K562 (cell line): ENCODE measurements around the gene ADAM33. TPM values are rescaled to one million over a fixed set of nuclear protein-coding genes. Genes with fewer than 3 reads are reported as not detected.

ENCODE experiments used
- ATAC-seq: fragments of 200-7000 bp; cut with Tn5 transposase; 3 replicates; pipeline ENCODE4 v1.9.1; 2020; ENCODE audit warnings: moderate library complexity
- BruUV-seq: library from RNA; stranded (reverse); fragments of 400-500 nt; replicated peaks from 2 replicates; lab custom pipeline; 2021; lab: Mats Ljungman, UMichigan
- CTCF ChIA-PET: fragments of 300-600 bp; formaldehyde crosslinking; extraction: SDS; loops from one replicate; lab custom pipeline; 2021; ENCODE audit warnings: low intra/inter-chr PET ratio; lab: Yijun Ruan, JAX
- POLR2A ChIA-PET: fragments of 300-600, 350-650 bp; sonication (Branson Sonifier 250); formaldehyde crosslinking; extraction: SDS; loops from one replicate; lab custom pipeline; 2021; ENCODE audit warnings: antibody characterized with exemption, inconsistent platforms; lab: Yijun Ruan, JAX
- DNase-seq, 4 experiments: peaks; one replicate each; pipeline versions ENCODE4 v3.0.0 to v3.0.0-alpha.2; 2011 to 2018; ENCODE audit warnings: low spot score in 3 of 4, mixed read lengths in 3 of 4; ENCODE audit errors: extremely low read depth in 1 of 4
- FAIRE-seq: peaks from 2 replicates; lab custom pipeline; 2011; peaks lifted over from hg19 to GRCh38; lab: Jason Lieb, UNC
- H2AFZ ChIP-seq: 2 replicates; pipeline ENCODE4 v1.6.0; 2011; ENCODE audit warnings: low read depth, low read length, control low read depth, inconsistent platforms
- H3K27ac ChIP-seq: fragments of 200-600 bp; 3 replicates; pipeline ENCODE4 v1.8.0; 2011; ENCODE audit warnings: low read depth, mild to moderate bottlenecking, control low read depth, inconsistent platforms, low read length, moderate library complexity, mixed read lengths; ENCODE audit errors: extremely low read depth
- H3K27me3 ChIP-seq, 2 experiments: fragments of 300-600 bp in 1 of 2; 2 replicates in 1 of 2; 3 replicates in 1 of 2; pipeline versions ENCODE4 v1.6.0 to v1.8.0; 2011; ENCODE audit warnings: inconsistent platforms in 2 of 2, low read length in 2 of 2, mild to moderate bottlenecking in 1 of 2, mixed read lengths in 1 of 2, moderate library complexity in 1 of 2; ENCODE audit not compliant: control insufficient read depth in 2 of 2, insufficient read depth in 2 of 2
- H3K36me3 ChIP-seq: fragments of 300-600 bp; 3 replicates; pipeline ENCODE4 v1.8.0; 2011; ENCODE audit warnings: mild to moderate bottlenecking, low read length, inconsistent platforms; ENCODE audit not compliant: control insufficient read depth, insufficient read depth
- H3K4me1 ChIP-seq, 2 experiments: fragments of 200-600 bp in 1 of 2; replicated peaks in 1 of 2; 2 replicates in 1 of 2; 3 replicates in 1 of 2; pipeline versions ENCODE4 v1.5.1 to v1.8.0; 2011; ENCODE audit warnings: inconsistent platforms in 2 of 2, low read length in 2 of 2, mild to moderate bottlenecking in 1 of 2, mixed read lengths in 1 of 2, moderate library complexity in 1 of 2; ENCODE audit not compliant: control insufficient read depth in 2 of 2, insufficient read depth in 2 of 2
- H3K4me2 ChIP-seq: 2 replicates; pipeline ENCODE4 v1.6.1; 2011; ENCODE audit warnings: low read length, control low read depth, inconsistent platforms, mixed read lengths; ENCODE audit not compliant: insufficient read depth
- H3K4me3 ChIP-seq: fragments of 200-600 bp; sonication (generic), shearing (Covaris generic); 2 replicates; pipeline ENCODE4 v1.5.1; 2016; ENCODE audit warnings: control low read depth, inconsistent platforms
- H3K79me2 ChIP-seq: fragments of 200-600 bp; 3 replicates; pipeline ENCODE4 v1.8.0; 2011; ENCODE audit warnings: low read length, inconsistent platforms; ENCODE audit not compliant: control insufficient read depth, insufficient read depth
- H3K9ac ChIP-seq, 2 experiments: 2 replicates each; pipeline versions ENCODE4 v1.6.0 to v1.6.1; 2011; ENCODE audit warnings: low read depth in 2 of 2, low read length in 2 of 2, control low read depth in 1 of 2, inconsistent platforms in 1 of 2, mild to moderate bottlenecking in 1 of 2, mixed read lengths in 1 of 2; ENCODE audit not compliant: insufficient read depth in 1 of 2
- H3K9me1 ChIP-seq: one replicate; pipeline ENCODE4 v1.6.0; 2011; ENCODE audit warnings: inconsistent platforms, mild to moderate bottlenecking, low read length, moderate library complexity; ENCODE audit not compliant: control insufficient read depth, insufficient read depth
- H3K9me3 ChIP-seq: replicated peaks from 2 replicates; pipeline ENCODE4 v1.5.1; 2011; ENCODE audit warnings: low read depth, low read length, inconsistent platforms; ENCODE audit not compliant: control insufficient read depth, insufficient read depth
- H4K20me1 ChIP-seq: replicated peaks from 2 replicates; pipeline ENCODE4 v1.6.1; 2011; ENCODE audit warnings: low read length, inconsistent platforms, mixed read lengths; ENCODE audit not compliant: control insufficient read depth, insufficient read depth
- E2F8 ChIP-seq: fragments of 450-650 bp; IDR thresholded peaks from 2 replicates; pipeline ENCODE4 v1.7.1; 2018; ENCODE audit warnings: mild to moderate bottlenecking, low read depth; ENCODE audit not compliant: partially characterized antibody
- HNRNPUL1 ChIP-seq: fragments of 200-400 bp; formaldehyde crosslinking; IDR thresholded peaks from 2 replicates; pipeline ENCODE4 v1.6.1; 2017; ENCODE audit warnings: low read length
- NFIC ChIP-seq: fragments of 450-650 bp; IDR thresholded peaks from 2 replicates; pipeline ENCODE4 v1.6.1; 2017; ENCODE audit warnings: mild to moderate bottlenecking, inconsistent platforms
- WGBS: fragments of 100-300 bp; shearing (Covaris generic); methylation state at CpG from one replicate; pipeline ENCODE4 v1.1.6; 2016; ENCODE audit warnings: low coverage, mixed read lengths; ENCODE audit not compliant: insufficient coverage; ENCODE audit errors: missing lambda C conversion rate; 5-methylcytosine and 5-hydroxymethylcytosine counted together
- in situ Hi-C: fragments of 300-500 bp; cut with MboI; formaldehyde crosslinking; loops from 4 replicates; pipeline ENCODE4 v1.15.0; 2018; ENCODE audit warnings: inconsistent platforms, mixed read lengths
- intact Hi-C: fragments of 100-400 bp; cut with micrococcal nuclease; formaldehyde crosslinking; loops from 2 replicates; pipeline ENCODE4 v1.14.2; 2022
- polyA plus RNA-seq, 8 experiments: library from polyadenylated mRNA; depleted of rRNA in 4 of 8; stranded (reverse) in 5 of 8; unstranded in 3 of 8; fragments of >200 nt; fragmentation: Nextera tagmentation in 2 of 8; fragmentation: Illumina TruSeq in 1 of 8; extraction: Ambion mirVana in 2 of 8; extraction: Trizol in 1 of 8; gene quantifications; 2 replicates each; pipeline versions ENCODE4 v1.2.1 to v1.2.3, GENCODE V29; 2011 to 2014; ENCODE audit warnings: inconsistent platforms in 1 of 8, missing spikeins in 1 of 8
- total RNA-seq, 7 experiments: library from RNA; depleted of rRNA in 6 of 7; stranded (reverse); fragments of >200 nt in 6 of 7; fragmentation: Illumina TruSeq in 2 of 7; extraction: Trizol in 2 of 7; gene quantifications; 2 replicates each; pipeline versions ENCODE4 v1.2.1 to v1.2.3, GENCODE V29; 2011 to 2021; ENCODE audit warnings: low replicate concordance in 1 of 7

Gene ADAM33
- total and polyA plus RNA-seq, 9 of the 15 experiments (the other 6 are each of a cell fraction or from before 2014, with no cell fraction given), result not detected

GRCh38 chr20:3678198-3678597, 3.6 kb downstream of the ADAM33 start:
- peaks cover 0 to 40% of the 10 kb centered on the region in 2 experiments; a peak in 2 of 5 replicates for H3K4me1 ChIP-seq
- no peak for ATAC-seq
- TF ChIP-seq HNRNPUL1 (no peak), E2F8 (no peak), NFIC (no peak)
- no peak overlapping the region for H3K4me2 ChIP-seq
- 0% methylated on average over 1 of the region's 2 CpGs for WGBS
- FAIRE-seq, result no peak
- no peaks in the 10 kb centered on the region for H4K20me1 ChIP-seq
- in situ Hi-C loops, result no loop called here
- no peaks in the 10 kb centered on the region for H3K9me3 ChIP-seq
- no TSS peak for BruUV-seq
- no peak overlapping the region for H2AFZ ChIP-seq
- intact Hi-C loops, result loop anchor here (10.0 kb wide), 1 partner anchor 107 kb away; the partner anchor contains the start of genes CENPB and SPEF1
- no peaks in the 10 kb centered on the region for H3K36me3 ChIP-seq
- peaks cover 0 to 23% of the 10 kb centered on the region in 2 experiments; a peak in 2 of 5 replicates for H3K27me3 ChIP-seq
- no peak overlapping the region for H3K4me3 ChIP-seq
- no peak for DNase-seq
- no peak overlapping the region for H3K9ac ChIP-seq
- no peaks in the 10 kb centered on the region for H3K79me2 ChIP-seq
- ChIA-PET CTCF (no interaction called here), POLR2A (no interaction called here)
- no peaks in the 10 kb centered on the region for H3K9me1 ChIP-seq
- H3K27ac ChIP-seq, result no peak overlapping the region
